HepG2 (cell line): Measurements from ENCODE around the gene AFDN. TPM values are rescaled to one million over a fixed set of nuclear protein-coding genes. Genes with fewer than 3 reads are reported as not detected.

ENCODE experiments used
- ATAC-seq: fragments of 200-7000 bp; cut with Tn5 transposase; 3 replicates; pipeline ENCODE4 v1.9.1; 2020; ENCODE audit warnings: mild to moderate bottlenecking, moderate library complexity
- BruUV-seq: library from RNA; stranded (reverse); fragments of 400-500 nt; replicated peaks from 2 replicates; lab custom pipeline; 2021; lab: Mats Ljungman, UMichigan
- CTCF ChIA-PET: fragments of 300-600 bp; formaldehyde crosslinking; extraction: SDS; loops from one replicate; lab custom pipeline; 2021; ENCODE audit warnings: low total read pairs, inconsistent platforms, low intra/inter-chr PET ratio; lab: Yijun Ruan, JAX
- POLR2A ChIA-PET: fragments of 350-600 bp; sonication (Branson Sonifier 250); formaldehyde crosslinking; loops from one replicate; lab custom pipeline; 2020; ENCODE audit warnings: antibody characterized with exemption, inconsistent platforms; lab: Yijun Ruan, JAX
- DNase-seq: peaks from one replicate; pipeline ENCODE4 v3.0.0-alpha.2; 2015; ENCODE audit warnings: low spot score
- FAIRE-seq: peaks from 3 replicates; lab custom pipeline; 2011; peaks lifted over from hg19 to GRCh38; lab: Jason Lieb, UNC
- H2AFZ ChIP-seq: one replicate; pipeline ENCODE4 v1.6.1; 2011; ENCODE audit warnings: low read length, inconsistent platforms
- H3K27ac ChIP-seq: fragments of 300-600 bp; 3 replicates; pipeline ENCODE4 v1.8.0; 2011; ENCODE audit warnings: mixed run types, mild to moderate bottlenecking, mixed read lengths, low read length, inconsistent platforms; ENCODE audit not compliant: insufficient read depth; ENCODE audit errors: extremely low read length
- H3K27me3 ChIP-seq, 2 experiments: fragments of 200-600 bp in 1 of 2; 2 replicates in 1 of 2; 3 replicates in 1 of 2; pipeline versions ENCODE4 v1.6.0 to v1.8.0; 2011; ENCODE audit warnings: low read length in 2 of 2, mild to moderate bottlenecking in 2 of 2, moderate library complexity in 2 of 2, inconsistent platforms in 1 of 2; ENCODE audit not compliant: insufficient read depth in 2 of 2, control insufficient read depth in 1 of 2
- H3K36me3 ChIP-seq, 2 experiments: fragments of 200-600 bp in 1 of 2; replicated peaks in 1 of 2; 2 replicates in 1 of 2; 3 replicates in 1 of 2; pipeline versions ENCODE4 v1.5.1 to v1.8.0; 2011; ENCODE audit warnings: low read length in 2 of 2, inconsistent platforms in 1 of 2; ENCODE audit not compliant: insufficient read depth in 2 of 2, control insufficient read depth in 1 of 2
- H3K4me1 ChIP-seq: 2 replicates; pipeline ENCODE4 v1.5.1; 2012; ENCODE audit warnings: low read length, inconsistent platforms; ENCODE audit not compliant: insufficient read depth
- H3K4me2 ChIP-seq: 2 replicates; pipeline ENCODE4 v1.6.0; 2011; ENCODE audit warnings: low read depth, low read length, inconsistent platforms
- H3K4me3 ChIP-seq, 3 experiments: fragments of 200-600 bp in 1 of 3; sonication (generic), shearing (Covaris generic) in 1 of 3; replicated peaks in 1 of 3; 2 replicates each; pipeline ENCODE4 v1.5.1; 2011 to 2016; ENCODE audit warnings: low read length in 3 of 3, inconsistent platforms in 2 of 3, low read depth in 2 of 3, mild to moderate bottlenecking in 2 of 3, control low read depth in 1 of 3, mixed read lengths in 1 of 3; ENCODE audit not compliant: insufficient read depth in 1 of 3
- H3K79me2 ChIP-seq: one replicate; pipeline ENCODE4 v1.6.1; 2011; ENCODE audit warnings: low read length, inconsistent platforms; ENCODE audit not compliant: insufficient read depth
- H3K9ac ChIP-seq: 2 replicates; pipeline ENCODE4 v1.6.0; 2011; ENCODE audit warnings: mild to moderate bottlenecking, low read depth, low read length, inconsistent platforms; ENCODE audit not compliant: insufficient read depth
- H3K9me3 ChIP-seq: 2 replicates; pipeline ENCODE4 v1.5.1; 2012; ENCODE audit warnings: mild to moderate bottlenecking, low read length
- H4K20me1 ChIP-seq: 2 replicates; pipeline ENCODE4 v1.6.0; 2011; ENCODE audit warnings: inconsistent platforms, mild to moderate bottlenecking, low read length, moderate library complexity; ENCODE audit not compliant: insufficient read depth
- ARNTL ChIP-seq: sonication (generic); formaldehyde crosslinking; IDR thresholded peaks from 2 replicates; pipeline ENCODE4 v1.4.0; 2020; ENCODE audit warnings: mild to moderate bottlenecking, missing genetic modification reagents
- CBX2 ChIP-seq, 2 experiments: fragments of 200-600 bp in 1 of 2; sonication (generic); formaldehyde crosslinking in 1 of 2; IDR thresholded peaks; 2 replicates each; pipeline versions ENCODE4 v1.7.0 to v1.8.1; 2018 to 2022; ENCODE audit warnings: low read depth in 2 of 2, low read length in 1 of 2, mild to moderate bottlenecking in 1 of 2, missing genetic modification reagents in 1 of 2
- DNMT1 ChIP-seq: sonication (generic); formaldehyde crosslinking; IDR thresholded peaks from 2 replicates; pipeline ENCODE4 v1.5.1; 2020; ENCODE audit warnings: mild to moderate bottlenecking, missing genetic modification reagents
- ELF1 ChIP-seq: sonication (generic); formaldehyde crosslinking; IDR thresholded peaks from 2 replicates; pipeline ENCODE4 v1.4.0; 2020; ENCODE audit warnings: missing genetic modification reagents
- HIVEP1 ChIP-seq: sonication (generic); formaldehyde crosslinking; IDR thresholded peaks from 2 replicates; pipeline ENCODE4 v1.4.0; 2020; ENCODE audit warnings: mild to moderate bottlenecking, missing genetic modification reagents
- KDM4B ChIP-seq: sonication (generic); formaldehyde crosslinking; IDR thresholded peaks from 2 replicates; pipeline ENCODE4 v1.4.0; 2020; ENCODE audit warnings: missing genetic modification reagents
- NR2F6 ChIP-seq, 2 experiments: IDR thresholded peaks; 2 replicates each; pipeline ENCODE4 v1.6.1; 2016; ENCODE audit warnings: antibody characterized with exemption in 1 of 2, mild to moderate bottlenecking in 1 of 2
- PAF1 ChIP-seq: IDR thresholded peaks from 2 replicates; pipeline ENCODE4 v1.6.1; 2016; ENCODE audit warnings: missing genetic modification reagents, missing compliant biosample characterization
- SP140L ChIP-seq: sonication (generic); formaldehyde crosslinking; IDR thresholded peaks from 2 replicates; pipeline ENCODE4 v1.4.0; 2020; ENCODE audit warnings: missing genetic modification reagents, borderline replicate concordance
- ZMYM3 ChIP-seq: sonication (generic); formaldehyde crosslinking; IDR thresholded peaks from 2 replicates; pipeline ENCODE4 v1.5.1; 2020; ENCODE audit warnings: mild to moderate bottlenecking, missing genetic modification reagents
- ZNF317 ChIP-seq: sonication (generic); formaldehyde crosslinking; IDR thresholded peaks from 2 replicates; pipeline ENCODE4 v1.5.0; 2020; ENCODE audit warnings: mild to moderate bottlenecking, missing genetic modification reagents
- ZNF546 ChIP-seq: sonication (generic); formaldehyde crosslinking; conservative IDR thresholded peaks from 2 replicates; pipeline ENCODE4 v1.8.1; 2023; ENCODE audit warnings: mild to moderate bottlenecking, missing genetic modification reagents
- ZNF572 ChIP-seq: sonication (generic); formaldehyde crosslinking; IDR thresholded peaks from 2 replicates; pipeline ENCODE4 v1.5.1; 2020; ENCODE audit warnings: mild to moderate bottlenecking, missing genetic modification reagents
- ZNF629 ChIP-seq: sonication (generic); formaldehyde crosslinking; conservative IDR thresholded peaks from 2 replicates; pipeline ENCODE4 v1.5.0; 2020; ENCODE audit warnings: missing genetic modification reagents
- ZNF678 ChIP-seq: sonication (generic); formaldehyde crosslinking; IDR thresholded peaks from 2 replicates; pipeline ENCODE4 v1.4.0; 2020; ENCODE audit warnings: mild to moderate bottlenecking, missing genetic modification reagents
- WGBS: methylation state at CpG from one replicate; pipeline ENCODE4 v1.1.6; 2017; ENCODE audit warnings: low lambda C conversion rate; 5-methylcytosine and 5-hydroxymethylcytosine counted together
- in situ Hi-C: cut with HindIII; loops from 2 replicates; pipeline ENCODE4 v1.10.0; 2017; ENCODE audit warnings: low pct_unique_long_range_greater_than_20kb; ENCODE audit not compliant: extremely low pct_ligation_motif_present
- intact Hi-C: fragments of 100-400 bp; cut with micrococcal nuclease; formaldehyde crosslinking; loops from one replicate; pipeline ENCODE4 v1.10.0; 2022; ENCODE audit not compliant: unreplicated experiment
- polyA plus RNA-seq, 8 experiments: library from polyadenylated mRNA; depleted of rRNA in 3 of 8; stranded (reverse) in 7 of 8; unstranded in 1 of 8; fragments of >200 nt; fragmentation: Illumina TruSeq in 4 of 8; extraction: Trizol in 4 of 8; gene quantifications; 2 replicates each; pipeline versions ENCODE4 v1.2.1 to v1.2.3, GENCODE V29; 2011 to 2016; ENCODE audit warnings: low read depth in 4 of 8, missing spikeins in 1 of 8, mixed read lengths in 1 of 8; ENCODE audit not compliant: insufficient read depth in 1 of 8
- total RNA-seq, 5 experiments: library from RNA; depleted of rRNA; stranded (reverse); fragments of >200 nt; fragmentation: Illumina TruSeq; extraction: Trizol; gene quantifications; 2 replicates each; pipeline ENCODE4 v1.2.3, GENCODE V29; 2016; ENCODE audit warnings: low read depth in 1 of 5
- TF ChIP-seq, protein P1 (sequence below): sonication (generic); formaldehyde crosslinking; IDR thresholded peaks from 2 replicates; pipeline ENCODE4 v1.5.0; 2020; ENCODE audit warnings: missing genetic modification reagents
- TF ChIP-seq, protein P2 (sequence below), 2 experiments: fragments of 450-650 bp in 1 of 2; sonication (generic) in 1 of 2; formaldehyde crosslinking; IDR thresholded peaks; 2 replicates each; pipeline versions ENCODE4 v1.5.0 to v1.8.0; 2020 to 2022; ENCODE audit warnings: mild to moderate bottlenecking in 1 of 2, missing genetic modification reagents in 1 of 2
- TF ChIP-seq, protein P3 (sequence below): sonication (generic); formaldehyde crosslinking; IDR thresholded peaks from 2 replicates; pipeline ENCODE4 v1.5.0; 2020; ENCODE audit warnings: missing genetic modification reagents

Gene AFDN
- total and polyA plus RNA-seq, 2 of the 13 experiments (the other 11 are each of a cell fraction or from before 2014, with no cell fraction given): 136 to 151 TPM

DNA sequence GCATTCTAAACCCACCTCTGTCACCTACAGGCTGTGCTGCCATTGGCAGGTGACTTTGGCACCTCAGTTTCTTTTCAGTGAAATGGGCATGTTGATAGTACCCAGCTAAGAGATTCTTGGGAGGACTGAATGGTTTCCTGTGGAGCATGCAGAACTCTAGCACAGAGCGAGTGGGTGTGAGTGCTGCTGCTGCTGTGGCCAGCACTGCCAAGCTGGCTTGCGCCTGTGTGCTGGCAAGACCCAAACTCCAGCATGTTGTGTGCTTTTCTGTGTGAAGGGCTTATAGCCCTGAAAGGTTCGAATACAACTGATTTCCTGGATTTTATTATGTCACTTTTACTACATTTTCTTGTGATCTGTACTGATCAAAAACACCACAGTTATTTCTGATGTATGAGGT, 92.6 kb downstream of the AFDN start:
- Histone ChIP-seq H3K27ac (no peak overlapping the region), H3K9ac (no peak overlapping the region), H3K79me2 (no peaks in the 10 kb centered on the region), H4K20me1 (no peaks in the 10 kb centered on the region; the same call in 1 of the 2 replicates), H3K36me3 (peaks cover 38 to 79% of the 10 kb centered on the region in 2 experiments), H2AFZ (no peak overlapping the region), H3K4me3 (no peak overlapping the region), H3K4me2 (no peak overlapping the region), H3K9me3 (no peaks in the 10 kb centered on the region), H3K4me1 (no peaks in the 10 kb centered on the region), H3K27me3 (no peaks in the 10 kb centered on the region)
- intact Hi-C loops (no loop called here), in situ Hi-C loops (no loop called here)
- FAIRE-seq (no peak), DNase-seq (no peak), ATAC-seq (peak; percentile 21; the same call in 2 of the 3 replicates)
- TF ChIP-seq, protein P1, sequence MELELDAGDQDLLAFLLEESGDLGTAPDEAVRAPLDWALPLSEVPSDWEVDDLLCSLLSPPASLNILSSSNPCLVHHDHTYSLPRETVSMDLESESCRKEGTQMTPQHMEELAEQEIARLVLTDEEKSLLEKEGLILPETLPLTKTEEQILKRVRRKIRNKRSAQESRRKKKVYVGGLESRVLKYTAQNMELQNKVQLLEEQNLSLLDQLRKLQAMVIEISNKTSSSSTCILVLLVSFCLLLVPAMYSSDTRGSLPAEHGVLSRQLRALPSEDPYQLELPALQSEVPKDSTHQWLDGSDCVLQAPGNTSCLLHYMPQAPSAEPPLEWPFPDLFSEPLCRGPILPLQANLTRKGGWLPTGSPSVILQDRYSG (CRISPR knock-in tag): no peak
- TF ChIP-seq KDM4B (no peak), ARNTL (CRISPR knock-in tag) (no peak), NR2F6 (IDR thresholded peaks at IDR 0.05) (no peak), NR2F6 (CRISPR knock-in tag; IDR thresholded peaks at IDR 0.05) (no peak), ZNF629 (CRISPR knock-in tag) (peak; percentile 62; the same call in 1 of the 2 replicates), ZNF317 (no peak)
- 97% methylated on average over 3 of the region's 3 CpGs for WGBS
- POLR2A ChIA-PET: no interaction called here
- no TSS peak for BruUV-seq
- CTCF ChIA-PET: no interaction called here

DNA sequence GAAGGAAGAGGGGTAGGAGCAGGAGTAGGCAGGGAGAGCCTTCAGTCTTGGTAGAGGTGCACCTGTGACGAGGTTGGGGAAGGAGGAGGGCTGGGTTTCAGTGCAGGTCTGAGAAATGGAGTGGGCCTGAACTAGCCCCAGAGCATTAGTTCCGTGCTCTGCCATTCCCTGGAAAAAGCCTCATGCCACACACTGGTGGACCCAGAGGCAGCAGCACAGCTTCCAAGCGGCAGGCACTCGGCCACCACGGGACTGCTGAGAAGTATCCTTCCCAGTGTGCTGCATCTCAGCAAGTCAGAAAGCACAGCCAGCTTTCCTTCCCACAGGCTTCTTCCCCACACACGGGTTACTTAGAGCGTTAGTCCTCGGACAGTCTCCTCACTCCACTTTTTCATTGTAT, 93.5 kb downstream of the AFDN start:
- H3K79me2 ChIP-seq: no peaks in the 10 kb centered on the region
- no peaks in the 10 kb centered on the region for H3K27me3 ChIP-seq
- ChIA-PET POLR2A (no interaction called here), CTCF (no interaction called here)
- no peaks in the 10 kb centered on the region for H3K4me1 ChIP-seq
- no peak overlapping the region for H2AFZ ChIP-seq
- in situ Hi-C loops (no loop called here), intact Hi-C loops (no loop called here)
- no peak for DNase-seq
- H3K4me3 ChIP-seq: no peak overlapping the region
- 98% methylated on average over 8 of the region's 8 CpGs for WGBS
- no peaks in the 10 kb centered on the region; the same call in 1 of the 2 replicates for H4K20me1 ChIP-seq
- no TSS peak for BruUV-seq
- H3K9me3 ChIP-seq: no peaks in the 10 kb centered on the region
- no peak overlapping the region for H3K9ac ChIP-seq
- no peak for FAIRE-seq
- peaks cover 39 to 79% of the 10 kb centered on the region in 2 experiments for H3K36me3 ChIP-seq
- peak; percentile 55 for ATAC-seq
- no peak overlapping the region for H3K27ac ChIP-seq
- no peak overlapping the region for H3K4me2 ChIP-seq
- TF ChIP-seq HIVEP1 (CRISPR knock-in tag): no peak
- no peak for TF ChIP-seq ZMYM3 (CRISPR knock-in tag)
- no peak for TF ChIP-seq DNMT1 (CRISPR knock-in tag)
- TF ChIP-seq ELF1 (CRISPR knock-in tag): no peak
- TF ChIP-seq, protein P2, sequence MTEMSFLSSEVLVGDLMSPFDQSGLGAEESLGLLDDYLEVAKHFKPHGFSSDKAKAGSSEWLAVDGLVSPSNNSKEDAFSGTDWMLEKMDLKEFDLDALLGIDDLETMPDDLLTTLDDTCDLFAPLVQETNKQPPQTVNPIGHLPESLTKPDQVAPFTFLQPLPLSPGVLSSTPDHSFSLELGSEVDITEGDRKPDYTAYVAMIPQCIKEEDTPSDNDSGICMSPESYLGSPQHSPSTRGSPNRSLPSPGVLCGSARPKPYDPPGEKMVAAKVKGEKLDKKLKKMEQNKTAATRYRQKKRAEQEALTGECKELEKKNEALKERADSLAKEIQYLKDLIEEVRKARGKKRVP (CRISPR knock-in tag; IDR thresholded peaks at IDR 0.05): no peak
- no peak for TF ChIP-seq ZNF546 (CRISPR knock-in tag)
- no peak for TF ChIP-seq PAF1
- no peak for TF ChIP-seq SP140L (CRISPR knock-in tag)
- TF ChIP-seq CBX2 (IDR thresholded peaks at IDR 0.05; ENCODE audit: low read depth, low read length): no peak
- no peak for TF ChIP-seq CBX2 (CRISPR knock-in tag; IDR thresholded peaks at IDR 0.05; ENCODE audit: low read depth)
- TF ChIP-seq ZNF678 (CRISPR knock-in tag): no peak
- no peak for TF ChIP-seq KDM4B
- TF ChIP-seq ZNF572 (CRISPR knock-in tag): no peak
- TF ChIP-seq, protein P3, sequence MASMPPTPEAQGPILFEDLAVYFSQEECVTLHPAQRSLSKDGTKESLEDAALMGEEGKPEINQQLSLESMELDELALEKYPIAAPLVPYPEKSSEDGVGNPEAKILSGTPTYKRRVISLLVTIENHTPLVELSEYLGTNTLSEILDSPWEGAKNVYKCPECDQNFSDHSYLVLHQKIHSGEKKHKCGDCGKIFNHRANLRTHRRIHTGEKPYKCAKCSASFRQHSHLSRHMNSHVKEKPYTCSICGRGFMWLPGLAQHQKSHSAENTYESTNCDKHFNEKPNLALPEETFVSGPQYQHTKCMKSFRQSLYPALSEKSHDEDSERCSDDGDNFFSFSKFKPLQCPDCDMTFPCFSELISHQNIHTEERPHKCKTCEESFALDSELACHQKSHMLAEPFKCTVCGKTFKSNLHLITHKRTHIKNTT (CRISPR knock-in tag): no peak
